Natural killer cell (primary cell): ENCODE data around the gene PTPN5. TPM values are rescaled to one million over a fixed set of nuclear protein-coding genes. Genes with fewer than 3 reads are reported as not detected.
"Not testable (repeated sequence)": the region's sequence is repeated elsewhere in the genome, so short reads cannot be mapped to it uniquely, and the experiment has no call there.

Source experiments
- ATAC-seq, 3 donors: fragments of 150-1000 bp in 2 of 3; fragments of 200-7000 bp in 1 of 3; cut with Tn5 transposase; 1 replicate in 1 of 3; 2 replicates in 2 of 3; pipeline ENCODE4 v1.10.0; 2021; ENCODE audit warnings: mild to moderate bottlenecking in 2 of 3, moderate library complexity in 2 of 3
- DNase-seq, 2 donors: peaks; one replicate each; pipeline versions ENCODE4 v3.0.0 to v3.0.0-alpha.2; 2013 to 2021; ENCODE audit warnings: mixed read lengths in 1 of 2
- H3K27ac ChIP-seq: one replicate; pipeline ENCODE4 v1.5.1; 2013; ENCODE audit warnings: mild to moderate bottlenecking, low read length
- H3K27me3 ChIP-seq: one replicate; pipeline ENCODE4 v1.6.1; 2013; ENCODE audit warnings: low read length; ENCODE audit not compliant: control insufficient read depth, insufficient read depth
- H3K36me3 ChIP-seq: one replicate; pipeline ENCODE4 v1.6.1; 2013; ENCODE audit warnings: low read length; ENCODE audit not compliant: control insufficient read depth, insufficient read depth
- H3K4me1 ChIP-seq: one replicate; pipeline ENCODE4 v1.6.1; 2013; ENCODE audit warnings: low read length; ENCODE audit not compliant: control insufficient read depth, insufficient read depth
- H3K4me3 ChIP-seq: one replicate; pipeline ENCODE4 v1.5.1; 2013; ENCODE audit warnings: low read length
- H3K9me3 ChIP-seq: one replicate; pipeline ENCODE4 v1.6.1; 2013; ENCODE audit warnings: low read length; ENCODE audit not compliant: control insufficient read depth, insufficient read depth
- H3K27ac Mint-ChIP-seq, 2 donors: one replicate each; pipeline ENCODE4 v1.8.0; 2022; ENCODE audit warnings: mild to moderate bottlenecking in 2 of 2, mixed read lengths in 2 of 2, moderate library complexity in 1 of 2
- H3K27me3 Mint-ChIP-seq, 2 donors: one replicate each; pipeline ENCODE4 v1.8.0; 2022; ENCODE audit warnings: low read depth in 2 of 2, mixed read lengths in 2 of 2
- H3K36me3 Mint-ChIP-seq: one replicate; pipeline ENCODE4 v1.8.0; 2022; ENCODE audit warnings: mixed read lengths
- H3K4me1 Mint-ChIP-seq, 2 donors: one replicate each; pipeline ENCODE4 v1.8.0; 2022; ENCODE audit warnings: mixed read lengths in 2 of 2
- H3K4me3 Mint-ChIP-seq: one replicate; pipeline ENCODE4 v1.8.0; 2022; ENCODE audit warnings: mild to moderate bottlenecking, moderate library complexity, mixed read lengths
- H3K9me3 Mint-ChIP-seq, 2 donors: one replicate each; pipeline ENCODE4 v1.8.0; 2022; ENCODE audit warnings: mixed read lengths in 2 of 2
- WGBS: methylation state at CpG from one replicate; pipeline ENCODE4 v1.1.7; 2013; ENCODE audit warnings: missing lambda C conversion rate; ENCODE audit not compliant: insufficient coverage; 5-methylcytosine and 5-hydroxymethylcytosine counted together
- intact Hi-C: fragments of 100-400 bp; cut with micrococcal nuclease; formaldehyde crosslinking; loops from one replicate; pipeline ENCODE4 v1.14.2; 2022
- total RNA-seq, 4 donors: library from RNA; stranded (reverse); fragments of 120-200 nt in 1 of 4; gene quantifications; one replicate each; pipeline versions ENCODE4 v1.2.3 to v1.2.4, GENCODE V29; 2013 to 2022
- TF ChIP-seq, protein P1 (sequence below): fragments of 200-600 bp; IDR thresholded peaks from one replicate; pipeline ENCODE4 v1.8.0; 2022; ENCODE audit warnings: antibody characterized with exemption

PTPN5 gene
- total RNA-seq, 3 donors from 2014 or later (not counting 1 experiment from before 2014, with no cell fraction given): not detected

DNA sequence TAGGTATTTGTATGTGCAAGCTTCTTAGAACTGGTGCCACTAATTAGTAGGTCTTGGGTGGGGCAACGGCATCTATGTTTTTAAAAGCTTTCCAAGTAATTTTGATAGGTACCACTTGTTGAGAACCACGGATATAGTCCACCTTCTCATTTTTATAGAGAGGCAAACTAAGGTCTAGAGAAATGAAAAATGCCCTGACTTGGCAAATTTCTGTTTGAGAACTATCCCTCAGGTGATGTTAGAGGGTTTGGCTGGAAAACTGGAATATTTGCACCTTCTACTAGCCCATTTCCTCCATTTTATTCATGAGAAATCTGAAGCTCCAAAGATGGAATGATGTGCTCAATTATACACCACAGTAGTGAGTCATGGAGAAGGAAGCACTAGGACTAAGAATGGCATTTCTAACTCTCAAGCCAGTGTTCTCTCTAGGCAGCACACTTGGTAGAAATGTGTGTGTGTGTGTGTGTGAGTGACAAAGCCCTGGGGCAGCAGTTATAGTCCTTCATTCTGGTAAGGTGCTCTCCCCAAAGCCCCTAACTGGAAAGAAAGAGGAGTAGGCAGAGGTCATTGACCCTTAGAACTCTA lies 94.9 kb downstream of the PTPN5 start:
- Histone ChIP-seq H3K27me3 (no peaks in the 10 kb centered on the region), H3K27ac (no peak overlapping the region), H3K4me3 (no peak overlapping the region), H3K9me3 (no peaks in the 10 kb centered on the region), H3K4me1 (peaks cover 18% of the 10 kb centered on the region), H3K36me3 (no peaks in the 10 kb centered on the region)
- Mint-ChIP-seq H3K9me3 (no peaks in the 10 kb centered on the region), H3K27me3 (no peaks in the 10 kb centered on the region), H3K4me3 (peak overlapping the region; percentile 42), H3K27ac (no peak overlapping the region), H3K36me3 (no peaks in the 10 kb centered on the region), H3K4me1 (peaks cover 12 to 29% of the 10 kb centered on the region in 2 donors)
- 100% methylated on average over 1 of the region's 2 CpGs for WGBS
- TF ChIP-seq, protein P1, sequence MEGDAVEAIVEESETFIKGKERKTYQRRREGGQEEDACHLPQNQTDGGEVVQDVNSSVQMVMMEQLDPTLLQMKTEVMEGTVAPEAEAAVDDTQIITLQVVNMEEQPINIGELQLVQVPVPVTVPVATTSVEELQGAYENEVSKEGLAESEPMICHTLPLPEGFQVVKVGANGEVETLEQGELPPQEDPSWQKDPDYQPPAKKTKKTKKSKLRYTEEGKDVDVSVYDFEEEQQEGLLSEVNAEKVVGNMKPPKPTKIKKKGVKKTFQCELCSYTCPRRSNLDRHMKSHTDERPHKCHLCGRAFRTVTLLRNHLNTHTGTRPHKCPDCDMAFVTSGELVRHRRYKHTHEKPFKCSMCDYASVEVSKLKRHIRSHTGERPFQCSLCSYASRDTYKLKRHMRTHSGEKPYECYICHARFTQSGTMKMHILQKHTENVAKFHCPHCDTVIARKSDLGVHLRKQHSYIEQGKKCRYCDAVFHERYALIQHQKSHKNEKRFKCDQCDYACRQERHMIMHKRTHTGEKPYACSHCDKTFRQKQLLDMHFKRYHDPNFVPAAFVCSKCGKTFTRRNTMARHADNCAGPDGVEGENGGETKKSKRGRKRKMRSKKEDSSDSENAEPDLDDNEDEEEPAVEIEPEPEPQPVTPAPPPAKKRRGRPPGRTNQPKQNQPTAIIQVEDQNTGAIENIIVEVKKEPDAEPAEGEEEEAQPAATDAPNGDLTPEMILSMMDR: no peak
- ATAC-seq (no peak), DNase-seq (no peak)
- intact Hi-C loops: no loop called here

DNA sequence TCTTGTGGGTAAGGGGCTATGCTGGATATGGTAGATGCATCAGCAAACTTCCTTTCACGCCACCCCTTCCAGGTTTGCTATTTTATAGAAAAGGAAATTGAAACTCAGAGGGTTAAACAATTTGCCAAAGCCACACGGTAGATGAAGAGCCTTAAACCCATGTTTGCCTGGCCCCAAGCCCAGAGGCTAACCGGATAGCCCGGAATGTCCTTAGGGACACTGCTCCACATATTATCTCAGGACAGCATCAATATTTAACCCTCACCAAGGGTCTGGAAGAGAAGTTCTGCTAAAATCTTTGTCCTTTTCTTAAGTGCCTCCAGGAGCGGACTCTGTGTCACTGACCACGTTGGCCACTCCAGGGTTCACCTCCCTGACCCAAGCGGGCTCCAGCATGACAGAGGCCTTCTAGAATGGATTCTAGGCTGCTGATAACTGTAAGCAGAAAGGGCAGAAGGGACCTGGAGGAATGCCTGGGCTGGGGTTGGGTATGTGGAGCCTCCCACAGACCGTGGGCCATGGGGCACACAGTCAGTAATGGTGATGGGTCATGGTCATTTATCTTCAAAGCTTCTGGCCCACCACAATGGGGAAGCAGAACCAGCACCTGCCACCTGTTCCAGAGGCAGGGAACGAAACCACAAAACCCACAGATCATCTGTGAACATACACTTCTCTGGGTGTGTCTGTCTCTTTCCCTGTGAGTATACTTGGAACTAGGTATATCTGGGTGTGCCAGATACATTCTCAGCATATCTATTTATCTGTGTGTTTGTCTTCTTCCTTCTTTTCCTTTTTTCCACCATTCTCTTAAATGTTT lies 98.4 kb downstream of the PTPN5 start:
- Mint-ChIP-seq H3K27ac (no peak overlapping the region), H3K4me3 (no peak overlapping the region), H3K36me3 (no peaks in the 10 kb centered on the region), H3K4me1 (peaks cover 3 to 6% of the 10 kb centered on the region in 2 donors), H3K27me3 (no peaks in the 10 kb centered on the region), H3K9me3 (no peaks in the 10 kb centered on the region)
- Histone ChIP-seq H3K36me3 (no peaks in the 10 kb centered on the region), H3K4me1 (peaks cover 1% of the 10 kb centered on the region), H3K4me3 (no peak overlapping the region), H3K27me3 (no peaks in the 10 kb centered on the region), H3K27ac (no peak overlapping the region), H3K9me3 (no peaks in the 10 kb centered on the region)
- intact Hi-C loops: no loop called here
- ATAC-seq: no peak
- no peak for DNase-seq
- 73% methylated on average over 9 of the region's 9 CpGs for WGBS
- TF ChIP-seq, protein P1: no peak

DNA sequence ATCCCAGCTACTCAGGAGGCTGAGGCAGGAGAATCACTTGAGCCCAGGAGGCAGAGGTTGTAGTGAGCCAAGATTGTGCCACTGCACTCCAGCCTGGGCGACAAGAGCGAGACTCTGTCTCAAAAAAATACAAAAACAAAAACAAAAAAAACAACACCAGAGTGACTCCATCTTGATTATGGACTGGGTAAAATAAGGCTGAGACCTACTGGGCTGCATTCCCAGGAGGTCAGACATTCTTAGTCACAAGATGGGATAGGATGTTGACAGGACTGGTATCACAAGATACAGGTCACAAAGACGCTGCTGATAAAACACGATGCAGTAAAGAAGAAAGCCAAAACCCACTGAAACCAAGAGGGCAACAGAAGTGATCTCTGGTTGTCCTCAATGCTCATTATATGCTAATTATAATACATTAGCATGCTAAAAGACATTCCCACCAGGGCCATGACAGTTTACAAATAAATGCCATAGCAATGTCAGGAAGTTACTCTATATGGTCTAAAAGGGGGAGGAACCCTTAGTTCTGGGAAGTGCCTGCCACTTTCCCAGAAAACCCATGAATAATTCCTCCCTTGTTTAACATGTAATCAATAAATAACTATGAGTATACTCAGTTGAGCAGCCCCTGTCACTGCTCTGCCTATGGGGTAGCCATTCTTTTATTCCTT lies 100.0 kb downstream of the PTPN5 start:
- H3K4me1 Mint-ChIP-seq, intact Hi-C loops, H3K36me3 Mint-ChIP-seq: not testable (repeated sequence)

DNA sequence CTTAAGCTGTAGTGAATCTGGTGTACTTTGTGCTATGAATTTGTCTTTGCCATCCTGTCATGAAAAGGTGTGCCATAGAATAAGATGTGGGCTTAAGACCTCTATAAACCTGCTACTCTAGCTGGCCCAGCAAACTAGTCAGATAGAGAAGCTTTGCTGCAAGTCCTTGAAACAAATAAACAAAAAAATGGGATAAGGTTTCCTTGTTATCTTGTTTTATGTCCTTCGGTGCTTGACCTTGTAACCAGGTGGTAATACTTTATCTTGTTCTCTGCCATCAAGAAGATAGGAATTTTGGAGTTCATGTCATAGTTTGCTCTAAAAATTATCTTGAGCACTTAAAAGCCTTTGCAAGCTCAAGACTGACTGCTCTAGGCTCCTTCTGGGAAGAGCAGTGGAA lies 107.3 kb downstream of the PTPN5 start:
- no peaks in the 10 kb centered on the region for H3K4me1 Mint-ChIP-seq
- peaks cover 0 to 6% of the 10 kb centered on the region in 2 donors for H3K27me3 Mint-ChIP-seq
- no peak overlapping the region for H3K4me3 Mint-ChIP-seq
- ATAC-seq: no peak
- Histone ChIP-seq H3K27me3 (peaks cover 2% of the 10 kb centered on the region), H3K4me1 (no peaks in the 10 kb centered on the region), H3K4me3 (no peak overlapping the region), H3K9me3 (no peaks in the 10 kb centered on the region), H3K27ac (no peak overlapping the region), H3K36me3 (no peaks in the 10 kb centered on the region)
- TF ChIP-seq, protein P1: no peak
- no peaks in the 10 kb centered on the region for H3K9me3 Mint-ChIP-seq
- H3K27ac Mint-ChIP-seq: no peak overlapping the region
- intact Hi-C loops: no loop called here
- H3K36me3 Mint-ChIP-seq: no peaks in the 10 kb centered on the region
- 47% methylated on average over 1 of the region's 1 CpG for WGBS
- DNase-seq: no peak

More for the DNA sequence above, 100.0 kb downstream of the PTPN5 start:
- not testable (repeated sequence) for H3K27ac ChIP-seq, H3K4me3 ChIP-seq, DNase-seq, H3K4me3 Mint-ChIP-seq, H3K4me1 ChIP-seq, H3K36me3 ChIP-seq, H3K27me3 Mint-ChIP-seq, ATAC-seq, H3K9me3 Mint-ChIP-seq, H3K27ac Mint-ChIP-seq, H3K27me3 ChIP-seq, H3K9me3 ChIP-seq
- WGBS: 89% methylated on average over 2 of the region's 4 CpGs
